Skeletal muscle satellite cell (primary cell): ENCODE data around the gene CHST9. TPM values are rescaled to one million over a fixed set of nuclear protein-coding genes. Genes with fewer than 3 reads are reported as not detected.
"Not testable (repeated sequence)": the region's sequence is repeated elsewhere in the genome, so short reads cannot be mapped to it uniquely, and the experiment has no call there.

Source experiments
- H3K27me3 ChIP-seq: 2 replicates; pipeline ENCODE4 v1.7.0; 2013; ENCODE audit warnings: low read length; ENCODE audit not compliant: control insufficient read depth, insufficient read depth
- H3K36me3 ChIP-seq: 2 replicates; pipeline ENCODE4 v1.7.0; 2013; ENCODE audit warnings: mild to moderate bottlenecking, control low read depth, low read length; ENCODE audit not compliant: insufficient read depth
- H3K4me1 ChIP-seq: 2 replicates; pipeline ENCODE4 v1.7.0; 2013; ENCODE audit warnings: low read length; ENCODE audit not compliant: control insufficient read depth, insufficient read depth
- H3K4me2 ChIP-seq: 2 replicates; pipeline ENCODE4 v1.7.0; 2013; ENCODE audit warnings: mild to moderate bottlenecking, low read length
- H3K4me3 ChIP-seq: 2 replicates; pipeline ENCODE4 v1.7.0; 2013; ENCODE audit warnings: low read length
- H3K9ac ChIP-seq: 2 replicates; pipeline ENCODE4 v1.7.0; 2013; ENCODE audit warnings: mild to moderate bottlenecking, low read depth, low read length, moderate library complexity
- H3K9me3 ChIP-seq: replicated peaks from 2 replicates; pipeline ENCODE4 v1.7.0; 2013; ENCODE audit warnings: mild to moderate bottlenecking, control low read depth, low read length
- total RNA-seq: library from RNA; depleted of rRNA; stranded (reverse); fragments of >200 nt; gene quantifications from 2 replicates; pipeline ENCODE4 v1.2.3, GENCODE V29; 2012; rRNA removed

CHST9 gene
- not detected in 2 replicates for total RNA-seq

GRCh38 chr18:27185025-27185763, at the start of gene CHST9:
Gene CHST9 (minus strand): TSS chr18:27185308. CDS start chr18:27142809, 42,499 bp downstream.
- Histone ChIP-seq H3K4me2 (peak within 1 kb of the TSS; percentile 49), H3K27me3 (peaks cover 52% of the 10 kb centered on the region), H3K4me3 (peak within 1 kb of the TSS; percentile 18), H3K36me3 (no peaks in the 10 kb centered on the region), H3K4me1 (no peaks in the 10 kb centered on the region), H3K9me3 (no peaks in the 10 kb centered on the region), H3K9ac (no peak within 1 kb of the TSS)

- H3K36me3 ChIP-seq, H3K27me3 ChIP-seq, H3K9ac ChIP-seq, H3K4me2 ChIP-seq, H3K4me1 ChIP-seq, H3K9me3 ChIP-seq, H3K4me3 ChIP-seq: not testable (repeated sequence)
Observed at GRCh38 chr18:27232355-27232754, 47.2 kb upstream of the CHST9 start.

GRCh38 chr18:27231671-27232070, 46.6 kb upstream of the CHST9 start:
- not testable (repeated sequence) for H3K4me2 ChIP-seq, H3K4me3 ChIP-seq, H3K36me3 ChIP-seq, H3K4me1 ChIP-seq, H3K27me3 ChIP-seq, H3K9me3 ChIP-seq, H3K9ac ChIP-seq

GRCh38 chr18:27231221-27231620, 46.1 kb upstream of the CHST9 start:
- not testable (repeated sequence) for H3K4me2 ChIP-seq, H3K9ac ChIP-seq, H3K4me1 ChIP-seq, H3K27me3 ChIP-seq, H3K36me3 ChIP-seq, H3K4me3 ChIP-seq, H3K9me3 ChIP-seq

GRCh38 chr18:27227721-27228120, 42.6 kb upstream of the CHST9 start:
- no peaks in the 10 kb centered on the region for H3K4me1 ChIP-seq
- no peaks in the 10 kb centered on the region for H3K9me3 ChIP-seq
- no peak overlapping the region for H3K9ac ChIP-seq
- no peaks in the 10 kb centered on the region for H3K36me3 ChIP-seq
- H3K4me2 ChIP-seq: no peak overlapping the region
- H3K4me3 ChIP-seq: no peak overlapping the region
- H3K27me3 ChIP-seq: no peaks in the 10 kb centered on the region

- H3K4me3 ChIP-seq: no peak overlapping the region
Observed at GRCh38 chr18:27226556-27227075, 41.5 kb upstream of the CHST9 start.

GRCh38 chr18:27225947-27226481, 40.9 kb upstream of the CHST9 start:
- Histone ChIP-seq H3K27me3 (no peaks in the 10 kb centered on the region), H3K9me3 (no peaks in the 10 kb centered on the region), H3K4me3 (no peak overlapping the region), H3K4me2 (no peak overlapping the region), H3K4me1 (no peaks in the 10 kb centered on the region), H3K9ac (no peak overlapping the region), H3K36me3 (no peaks in the 10 kb centered on the region)

More at GRCh38 chr18:27226556-27227075, 41.5 kb upstream of the CHST9 start:
- no peaks in the 10 kb centered on the region for H3K4me1 ChIP-seq
- H3K36me3 ChIP-seq: no peaks in the 10 kb centered on the region
- no peak overlapping the region for H3K4me2 ChIP-seq
- H3K9me3 ChIP-seq: no peaks in the 10 kb centered on the region
- H3K9ac ChIP-seq: no peak overlapping the region
- H3K27me3 ChIP-seq: no peaks in the 10 kb centered on the region

- H3K36me3 ChIP-seq: no peaks in the 10 kb centered on the region
Observed at GRCh38 chr18:27223526-27224291, 38.6 kb upstream of the CHST9 start.

GRCh38 chr18:27214831-27215230, 29.7 kb upstream of the CHST9 start:
- peaks cover 8% of the 10 kb centered on the region for H3K27me3 ChIP-seq
- H3K9ac ChIP-seq: no peak overlapping the region
- no peaks in the 10 kb centered on the region for H3K36me3 ChIP-seq
- H3K4me3 ChIP-seq: no peak overlapping the region
- H3K9me3 ChIP-seq: no peaks in the 10 kb centered on the region
- H3K4me1 ChIP-seq: no peaks in the 10 kb centered on the region
- H3K4me2 ChIP-seq: no peak overlapping the region

More at GRCh38 chr18:27223526-27224291, 38.6 kb upstream of the CHST9 start:
- Histone ChIP-seq H3K4me2 (no peak overlapping the region), H3K9ac (no peak overlapping the region), H3K27me3 (no peaks in the 10 kb centered on the region), H3K9me3 (no peaks in the 10 kb centered on the region), H3K4me1 (no peaks in the 10 kb centered on the region), H3K4me3 (no peak overlapping the region)

GRCh38 chr18:27213123-27213717, 28.1 kb upstream of the CHST9 start:
- Histone ChIP-seq H3K4me2 (no peak overlapping the region), H3K4me3 (no peak overlapping the region), H3K9ac (no peak overlapping the region), H3K4me1 (no peaks in the 10 kb centered on the region), H3K36me3 (no peaks in the 10 kb centered on the region), H3K27me3 (peaks cover 8% of the 10 kb centered on the region), H3K9me3 (no peaks in the 10 kb centered on the region)

GRCh38 chr18:27211569-27211968, 26.5 kb upstream of the CHST9 start:
- Histone ChIP-seq H3K4me2 (no peak overlapping the region), H3K27me3 (peaks cover 8% of the 10 kb centered on the region), H3K4me3 (no peak overlapping the region), H3K9me3 (no peaks in the 10 kb centered on the region), H3K4me1 (no peaks in the 10 kb centered on the region), H3K9ac (no peak overlapping the region), H3K36me3 (no peaks in the 10 kb centered on the region)
